Muscle layer of colon (tissue), 2 donors: ENCODE data around the gene RAPGEFL1.
A peak's percentile ranks its signal among the peaks of the same experiment; 100 is the strongest.

Experiments
- H3K27ac ChIP-seq: one replicate; pipeline ENCODE4 v1.7.0; 2013; ENCODE audit warnings: low read depth, mild to moderate bottlenecking, low read length, moderate library complexity
- H3K27me3 ChIP-seq, 2 donors: one replicate each; pipeline ENCODE4 v1.7.0; 2013; ENCODE audit warnings: low read length in 2 of 2, mild to moderate bottlenecking in 2 of 2; ENCODE audit not compliant: insufficient read depth in 2 of 2, control insufficient read depth in 1 of 2
- H3K36me3 ChIP-seq: one replicate; pipeline ENCODE4 v1.7.0; 2013; ENCODE audit warnings: mild to moderate bottlenecking, low read length; ENCODE audit not compliant: insufficient read depth
- H3K4me1 ChIP-seq: one replicate; pipeline ENCODE4 v1.7.0; 2013; ENCODE audit warnings: mild to moderate bottlenecking, low read length; ENCODE audit not compliant: insufficient read depth
- H3K4me3 ChIP-seq, 2 donors: one replicate each; pipeline ENCODE4 v1.7.0; 2013; ENCODE audit warnings: low read length in 2 of 2, low read depth in 1 of 2, mild to moderate bottlenecking in 1 of 2, moderate library complexity in 1 of 2
- H3K9ac ChIP-seq: one replicate; pipeline ENCODE4 v1.7.0; 2013; ENCODE audit warnings: low read length
- H3K9me3 ChIP-seq: one replicate; pipeline ENCODE4 v1.7.0; 2013; ENCODE audit warnings: mild to moderate bottlenecking, low read length
- donor health status: abdominal sarcoma.
- donor health status: Adenocarcinoma of cecum.

The RAPGEFL1 gene

DNA sequence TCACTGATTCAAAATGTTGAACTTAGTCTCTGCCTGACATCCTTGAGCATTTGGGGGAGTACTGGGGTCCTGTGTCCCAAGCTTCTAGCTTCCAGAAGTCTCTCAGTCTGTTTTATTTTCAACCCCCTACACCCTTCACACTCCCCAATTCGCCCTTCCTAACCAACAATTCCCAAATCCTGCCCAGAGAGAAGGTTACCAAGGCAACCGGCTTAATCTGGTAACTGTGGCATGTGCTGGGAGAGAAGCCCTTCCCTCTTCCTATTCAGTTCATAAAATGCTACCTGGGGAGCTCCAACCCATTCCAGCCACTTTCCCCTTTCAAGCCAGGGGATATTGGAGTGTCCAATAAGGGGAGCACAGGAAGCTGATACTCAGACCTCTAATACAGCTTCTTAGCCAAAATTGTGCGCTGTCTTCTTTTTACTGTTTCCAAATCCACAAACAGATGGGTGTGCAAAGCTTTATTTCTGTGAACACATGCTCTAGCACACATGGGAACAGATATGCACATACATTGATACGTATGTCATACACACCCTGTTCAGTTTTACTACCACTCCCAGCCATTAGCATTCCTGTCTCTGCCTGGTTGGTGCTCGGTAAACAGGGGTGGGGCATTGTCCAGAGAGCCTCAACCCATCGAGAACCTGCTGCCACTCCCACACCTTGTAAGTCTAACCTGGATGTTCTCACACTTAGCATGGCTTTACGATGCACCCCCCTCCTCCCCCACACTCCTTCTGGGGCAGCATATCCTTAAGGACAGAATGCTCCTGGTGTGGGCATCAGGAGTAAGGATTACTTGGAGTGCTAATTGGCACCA is 1.1 kb upstream of the RAPGEFL1 start:
- H3K27ac ChIP-seq: no peak overlapping the region

GRCh38 chr17:40176754-40177110 is 538 bp upstream of the RAPGEFL1 start:
- Histone ChIP-seq H3K9ac (no peak overlapping the region), H3K27me3 (peaks cover 0 to 4% of the 10 kb centered on the region in 2 donors), H3K27ac (no peak overlapping the region), H3K9me3 (no peaks in the 10 kb centered on the region), H3K4me3 (no peak overlapping the region), H3K36me3 (peaks cover 30% of the 10 kb centered on the region), H3K4me1 (peaks cover 6% of the 10 kb centered on the region)

More for the DNA sequence above, 1.1 kb upstream of the RAPGEFL1 start:
- Histone ChIP-seq H3K4me3 (no peak overlapping the region), H3K9ac (no peak overlapping the region), H3K27me3 (peaks cover 0 to 4% of the 10 kb centered on the region in 2 donors), H3K9me3 (no peaks in the 10 kb centered on the region), H3K4me1 (peaks cover 6% of the 10 kb centered on the region), H3K36me3 (peaks cover 36% of the 10 kb centered on the region)

DNA sequence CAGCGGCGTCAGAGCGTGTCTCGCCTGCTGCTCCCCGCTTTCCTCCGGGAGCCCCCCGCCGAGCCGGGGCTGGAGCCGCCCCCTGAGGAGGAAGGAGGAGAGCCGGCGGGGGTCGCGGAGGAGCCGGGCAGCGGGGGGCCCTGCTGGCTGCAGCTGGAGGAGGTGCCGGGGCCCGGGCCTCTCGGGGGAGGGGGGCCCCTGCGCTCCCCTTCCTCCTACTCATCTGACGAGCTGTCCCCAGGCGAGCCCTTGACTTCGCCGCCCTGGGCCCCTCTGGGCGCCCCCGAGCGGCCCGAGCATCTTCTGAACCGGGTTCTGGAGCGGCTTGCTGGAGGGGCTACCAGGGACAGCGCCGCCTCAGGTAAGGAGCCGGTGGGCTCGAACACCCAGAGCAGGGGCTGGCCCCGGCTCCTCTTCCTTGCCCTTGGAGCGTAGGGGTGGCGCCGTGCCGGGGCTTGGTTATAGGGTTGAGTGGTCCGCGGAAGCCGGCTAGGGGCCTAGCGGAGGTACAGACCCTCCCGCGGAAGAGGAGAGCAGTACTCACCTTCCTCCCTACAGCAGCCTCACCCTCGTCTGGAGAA is 841 bp downstream of the RAPGEFL1 start:
- H3K9ac ChIP-seq: no peak overlapping the region
- H3K4me1 ChIP-seq: peaks cover 6% of the 10 kb centered on the region
- H3K36me3 ChIP-seq: peaks cover 19% of the 10 kb centered on the region

GRCh38 chr17:40178660-40179059 is 1.4 kb downstream of the RAPGEFL1 start:
- H3K36me3 ChIP-seq: peaks cover 14% of the 10 kb centered on the region
- H3K9ac ChIP-seq: no peak overlapping the region
- H3K9me3 ChIP-seq: no peaks in the 10 kb centered on the region
- no peak overlapping the region for H3K4me3 ChIP-seq
- H3K4me1 ChIP-seq: peaks cover 6% of the 10 kb centered on the region
- peaks cover 0 to 4% of the 10 kb centered on the region in 2 donors for H3K27me3 ChIP-seq
- H3K27ac ChIP-seq: no peak overlapping the region

More for the DNA sequence above, 841 bp downstream of the RAPGEFL1 start:
- peak overlapping the region in 1 of 2 donors; percentile 83 for H3K4me3 ChIP-seq
- no peaks in the 10 kb centered on the region for H3K9me3 ChIP-seq
- H3K27me3 ChIP-seq: peaks cover 0 to 4% of the 10 kb centered on the region in 2 donors
- H3K27ac ChIP-seq: no peak overlapping the region

- Histone ChIP-seq H3K27me3 (peaks cover 0 to 4% of the 10 kb centered on the region in 2 donors), H3K4me3 (no peak overlapping the region), H3K9me3 (no peaks in the 10 kb centered on the region), H3K4me1 (peaks cover 6% of the 10 kb centered on the region), H3K36me3 (peaks cover 10% of the 10 kb centered on the region), H3K9ac (no peak overlapping the region), H3K27ac (no peak overlapping the region)
These were observed 2.8 kb downstream of the RAPGEFL1 start for GRCh38 chr17:40179923-40180659.

- Histone ChIP-seq H3K27ac (no peak overlapping the region), H3K9ac (no peak overlapping the region), H3K27me3 (peaks cover 0 to 4% of the 10 kb centered on the region in 2 donors), H3K9me3 (no peaks in the 10 kb centered on the region), H3K36me3 (peaks cover 9% of the 10 kb centered on the region), H3K4me3 (no peak overlapping the region), H3K4me1 (peaks cover 6% of the 10 kb centered on the region)
These were observed 3.4 kb downstream of the RAPGEFL1 start for GRCh38 chr17:40180694-40181093.

DNA sequence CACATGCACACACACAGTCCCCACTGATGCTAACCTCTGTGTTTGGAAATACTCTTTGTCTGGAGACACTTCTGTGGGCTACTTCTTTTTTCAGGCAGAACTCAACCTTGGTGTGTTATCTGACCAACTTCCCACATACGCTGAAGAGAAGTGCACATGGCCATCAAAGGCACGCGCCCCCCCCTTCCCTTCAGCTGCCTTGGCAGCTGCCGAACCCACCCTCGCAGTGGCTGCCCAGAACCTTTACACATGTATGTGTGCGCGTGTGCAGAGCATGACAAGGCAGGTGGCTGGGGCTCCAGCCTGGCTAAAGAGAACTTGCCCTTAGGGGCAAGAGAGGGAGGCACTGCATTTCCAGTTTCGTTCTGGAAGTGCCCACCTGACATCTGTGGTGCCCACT is 3.9 kb downstream of the RAPGEFL1 start:
- Histone ChIP-seq H3K4me3 (no peak overlapping the region), H3K27me3 (peaks cover 0 to 4% of the 10 kb centered on the region in 2 donors), H3K4me1 (peaks cover 6% of the 10 kb centered on the region), H3K36me3 (peaks cover 3% of the 10 kb centered on the region), H3K9me3 (no peaks in the 10 kb centered on the region), H3K27ac (no peak overlapping the region), H3K9ac (no peak overlapping the region)

- Histone ChIP-seq H3K36me3 (no peaks in the 10 kb centered on the region), H3K9ac (no peak overlapping the region), H3K27ac (no peak overlapping the region), H3K9me3 (no peaks in the 10 kb centered on the region), H3K27me3 (peaks cover 0 to 4% of the 10 kb centered on the region in 2 donors), H3K4me3 (no peak overlapping the region), H3K4me1 (no peaks in the 10 kb centered on the region)
These were observed 5.3 kb downstream of the RAPGEFL1 start for GRCh38 chr17:40182606-40183005.

- Histone ChIP-seq H3K27me3 (no peaks in the 10 kb centered on the region), H3K4me1 (peaks cover 12% of the 10 kb centered on the region), H3K4me3 (no peak overlapping the region), H3K36me3 (no peaks in the 10 kb centered on the region), H3K9me3 (no peaks in the 10 kb centered on the region), H3K27ac (no peak overlapping the region), H3K9ac (no peak overlapping the region)
These were observed 10.0 kb downstream of the RAPGEFL1 start for GRCh38 chr17:40187238-40187637.

DNA sequence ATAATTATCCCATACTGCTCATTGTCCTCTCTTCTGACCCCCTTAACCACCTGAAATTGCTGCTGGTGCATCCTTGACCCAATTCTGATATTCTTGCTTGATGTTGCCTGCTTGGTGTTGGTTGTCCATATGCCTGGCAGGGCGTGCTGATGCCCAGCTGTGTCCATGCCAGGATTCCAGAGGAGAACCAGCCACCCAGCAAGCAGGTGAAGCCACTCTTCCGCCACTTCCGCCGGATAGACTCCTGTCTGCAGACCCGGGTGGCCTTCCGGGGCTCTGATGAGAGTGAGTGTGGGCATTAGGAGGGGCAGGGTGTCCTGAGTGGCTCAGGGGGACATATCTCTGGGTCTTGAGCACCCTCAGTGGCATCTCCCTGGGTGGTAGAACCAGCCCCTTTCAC is 11.4 kb downstream of the RAPGEFL1 start:
- Histone ChIP-seq H3K27me3 (no peaks in the 10 kb centered on the region), H3K9ac (no peak overlapping the region), H3K27ac (no peak overlapping the region), H3K4me1 (peaks cover 12% of the 10 kb centered on the region), H3K9me3 (no peaks in the 10 kb centered on the region), H3K36me3 (no peaks in the 10 kb centered on the region), H3K4me3 (no peak overlapping the region)

DNA sequence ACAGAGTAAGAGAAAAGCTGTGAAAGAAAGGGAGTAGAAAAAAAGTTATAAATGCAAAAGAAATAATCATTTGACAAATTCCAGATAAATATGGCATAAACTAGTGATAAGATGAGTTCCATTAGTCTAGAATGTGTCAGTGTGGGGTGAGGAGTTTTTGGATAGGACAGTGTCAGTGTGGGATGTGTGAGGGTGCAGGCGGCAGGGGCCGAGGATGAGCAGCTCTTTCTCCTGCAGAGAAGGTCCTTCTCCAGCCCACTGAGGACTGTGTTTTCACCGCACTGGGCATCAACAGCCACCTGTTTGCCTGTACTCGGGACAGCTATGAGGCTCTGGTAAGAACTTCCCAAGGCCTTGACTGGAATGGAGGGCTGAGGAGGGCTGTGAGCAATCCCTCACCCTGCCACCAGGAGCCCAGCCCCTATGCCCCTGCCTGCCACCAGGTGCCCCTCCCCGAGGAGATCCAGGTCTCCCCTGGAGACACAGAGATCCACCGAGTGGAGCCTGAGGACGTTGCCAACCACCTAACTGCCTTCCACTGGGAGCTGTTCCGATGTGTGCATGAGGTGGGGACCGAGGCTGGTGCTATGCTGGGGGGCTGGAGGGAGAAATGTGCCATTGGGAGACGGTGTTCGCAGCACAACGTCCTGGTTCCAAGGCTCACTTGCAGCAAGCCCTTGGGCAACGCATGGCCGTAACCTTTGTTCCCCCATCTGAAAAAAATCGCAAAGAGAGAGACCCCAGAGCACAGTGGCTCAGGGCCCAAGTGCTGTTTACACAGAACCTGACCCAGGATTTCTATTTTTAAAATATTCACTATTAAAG is 13.1 kb downstream of the RAPGEFL1 start:
- Histone ChIP-seq H3K9ac (no peak overlapping the region), H3K27me3 (no peaks in the 10 kb centered on the region), H3K9me3 (no peaks in the 10 kb centered on the region), H3K4me1 (peaks cover 12% of the 10 kb centered on the region), H3K4me3 (no peak overlapping the region), H3K27ac (no peak overlapping the region), H3K36me3 (no peaks in the 10 kb centered on the region)
